Heart left ventricle (tissue), 16 donors: Measurements from ENCODE around the gene ARPC1B. TPM values are rescaled to one million over a fixed set of nuclear protein-coding genes. Genes with fewer than 3 reads are reported as not detected.
"Not testable (repeated sequence)": the region's sequence is repeated elsewhere in the genome, so short reads cannot be mapped to it uniquely, and the experiment has no call there.

Experiments
- ATAC-seq, 4 donors: fragments of 200-7000 bp; cut with Tn5 transposase; one replicate each; pipeline ENCODE4 v1.9.1; 2020 to 2022; ENCODE audit warnings: moderate library complexity in 4 of 4, mild to moderate bottlenecking in 3 of 4, moderate number of reproducible peaks in 1 of 4
- DNase-seq, 5 donors: peaks; one replicate each; pipeline ENCODE4 v3.0.0-alpha.2; 2020
- H3K27ac ChIP-seq, 12 donors: fragments of 200-600 bp; sonication (generic) in 4 of 12; one replicate each; pipeline versions ENCODE4 v1.5.0 to v1.8.0; 2016 to 2022; ENCODE audit warnings: mild to moderate bottlenecking in 2 of 12
- H3K27me3 ChIP-seq, 9 donors: fragments of 200-600 bp; sonication (generic) in 2 of 9; one replicate each; pipeline versions ENCODE4 v1.5.1 to v1.8.0; 2016 to 2022; ENCODE audit warnings: mild to moderate bottlenecking in 3 of 9
- H3K36me3 ChIP-seq, 9 donors: fragments of 200-600 bp; sonication (generic) in 2 of 9; one replicate each; pipeline versions ENCODE4 v1.5.0 to v1.8.0; 2018 to 2022; ENCODE audit warnings: mild to moderate bottlenecking in 2 of 9
- H3K4me1 ChIP-seq, 12 donors: fragments of 200-600 bp; sonication (generic) in 4 of 12; one replicate each; pipeline versions ENCODE4 v1.5.0 to v1.8.0; 2016 to 2022; ENCODE audit warnings: mild to moderate bottlenecking in 3 of 12
- H3K4me3 ChIP-seq, 12 donors: fragments of 200-600 bp; sonication (generic) in 4 of 12; one replicate each; pipeline versions ENCODE4 v1.5.0 to v1.8.0; 2017 to 2022; ENCODE audit warnings: mild to moderate bottlenecking in 9 of 12, moderate library complexity in 4 of 12
- H3K9me3 ChIP-seq, 12 donors: fragments of 200-600 bp; sonication (generic) in 4 of 12; one replicate each; pipeline versions ENCODE4 v1.5.0 to v1.8.0; 2016 to 2022; ENCODE audit warnings: mild to moderate bottlenecking in 1 of 12
- CTCF ChIP-seq, 12 donors: fragments of 200-600 bp; sonication (generic) in 4 of 12; IDR thresholded peaks; one replicate each; pipeline versions ENCODE4 v1.5.0 to v1.8.0; 2018 to 2022; ENCODE audit warnings: antibody characterized with exemption in 12 of 12, mild to moderate bottlenecking in 5 of 12
- POLR2A ChIP-seq, 2 donors: fragments of 450-650 bp; IDR thresholded peaks; one replicate each; pipeline ENCODE4 v1.6.1; 2017; ENCODE audit warnings: antibody characterized with exemption in 2 of 2, mild to moderate bottlenecking in 2 of 2, moderate library complexity in 2 of 2
- WGBS, 4 donors: extraction: QIAGEN DNeasy Blood & Tissue Kit in 2 of 4; methylation state at CpG; one replicate each; pipeline versions ENCODE4 v1.1.5 to v1.1.7; 2013 to 2018; 5-methylcytosine and 5-hydroxymethylcytosine counted together
- intact Hi-C, 10 donors: fragments of 100-400 bp; cut with DNase I; formaldehyde crosslinking; loops; one replicate each; pipeline versions ENCODE4 v1.11.1 to v1.14.2; 2022
- polyA plus RNA-seq, 2 donors: library from polyadenylated mRNA; stranded (reverse); fragments of 200-250 nt; gene quantifications; one replicate each; pipeline ENCODE4 v1.2.3, GENCODE V29; 2013
- total RNA-seq, 9 donors: library from RNA; depleted of rRNA in 2 of 9; stranded (reverse); fragments of >200 nt in 2 of 9; fragmentation: NEBNext Ultra II Directional in 3 of 9; extraction: Animal tissue kit (Norgen Biotek cat#: 25700) in 3 of 9; gene quantifications; one replicate each; pipeline versions ENCODE4 v1.1.0 to v1.2.4, GENCODE V29; 2016 to 2023
- donor health status: ischemic (EF 13 %, LVEDD 7.1; RV severe dilation, severe dysfunction).
- donor health status: healthy with polysubstance abuse.
- donor health status: DM: no; HTN: yes; CAD: no.
- donor health status: DM: no; HTN: no; CAD: no.
- donor health status: ischemic (EF 25% LVEDD 6.9; RV normal size, moderate dysfunction).
- donor health status: ischemic (EF 25% LVEDD 5.7; RV mildly dilated, moderate dysfunction).
- donor health status: healthy.
- donor health status: DM: yes; HTN: yes; CAD: no.
- donor health status: ischemic (EF 35%, LVEDD 5.7; RV mildly dilated, moderate dysfunction).
- donor health status: nonischemic (EF 11% LVEDD 7.7; RV severe dilation, severe dysfunction).
- donor health status: DM: yes; HTN: yes; CAD: no.
- donor health status: PGD.
- donor health status: ischemic (EF 29% LVEDD 5.4; RV normal size, mild dysfunction).
- donor health status: nonischemic (EF 23%, LVEDD 6.1; RV moderate dilation, normal function).

ARPC1B gene
- total and polyA plus RNA-seq, 11 donors, result 17.2 to 142 (median 37.1) TPM

- TF ChIP-seq POLR2A (IDR thresholded peaks at IDR 0.05) (no peak), CTCF (IDR thresholded peaks at IDR 0.05) (no peak)
- Histone ChIP-seq H3K36me3 (peaks cover 0 to 31% (median 15%) of the 10 kb centered on the region in 9 donors), H3K4me1 (peaks cover 0 to 48% (median 14%) of the 10 kb centered on the region in 12 donors), H3K27me3 (no peaks in the 10 kb centered on the region), H3K4me3 (peak overlapping the region; percentile 71 to 96 (median 90)), H3K27ac (peak overlapping the region in 11 of 12 donors; percentile 87 to 97 (median 94)), H3K9me3 (no peaks in the 10 kb centered on the region)
- DNase-seq (no peak), ATAC-seq (no peak)
- intact Hi-C loops, result loop anchor here in 4 of 10 donors (2.0 to 5.0 kb wide), 3 partner anchors 19 to 35 kb away; partner anchors contain the start of genes BUD31 (in 4 of the 4) and PDAP1 (in 4 of the 4)
- 90 to 92% (median 90%) methylated on average over 41 of the region's 41 CpGs for WGBS, 4 donors
Observed at GRCh38 chr7:99373091-99374066, 1.2 kb upstream of the ARPC1B start.

- Histone ChIP-seq H3K9me3 (no peaks in the 10 kb centered on the region), H3K4me3 (peak overlapping the region; percentile 71 to 96 (median 90)), H3K36me3 (peaks cover 0 to 24% (median 11%) of the 10 kb centered on the region in 9 donors), H3K4me1 (peaks cover 0 to 66% (median 28%) of the 10 kb centered on the region in 12 donors), H3K27me3 (no peaks in the 10 kb centered on the region), H3K27ac (peak overlapping the region; percentile 87 to 97 (median 94))
- intact Hi-C loops, result loop anchor here in 3 of 10 donors (2.0 kb wide), 2 partner anchors 18 to 34 kb away; partner anchors contain the start of genes BUD31 (in 3 of the 3) and PDAP1 (in 3 of the 3)
- peak; percentile 27 to 84 (median 76) for ATAC-seq
- DNase-seq, result peak; percentile 85 to 92 (median 86)
- no peak for TF ChIP-seq CTCF (IDR thresholded peaks at IDR 0.05)
- peak in 1 of 2 donors; percentile 48 for TF ChIP-seq POLR2A (IDR thresholded peaks at IDR 0.05)
- 5 to 31% (median 9%) methylated on average over 8 to 58 of the region's 58 CpGs for WGBS, 4 donors
Observed at GRCh38 chr7:99375070-99375807, 709 bp downstream of the ARPC1B start.

GRCh38 chr7:99379043-99379577, 4.6 kb downstream of the ARPC1B start:
- no peaks in the 10 kb centered on the region for H3K27me3 ChIP-seq
- ATAC-seq, result peak; percentile 66 to 86 (median 78)
- TF ChIP-seq POLR2A (IDR thresholded peaks at IDR 0.05) (no peak), CTCF (IDR thresholded peaks at IDR 0.05) (no peak)
- DNase-seq, result peak in 4 of 5 donors; percentile 76 to 79 (median 78)
- H3K27ac ChIP-seq, result peak overlapping the region; percentile 74 to 97 (median 83)
- WGBS, 4 donors, result 36 to 48% (median 40%) methylated on average over 7 of the region's 7 CpGs
- intact Hi-C loops, result loop anchor here in 1 of 10 donors (1.0 kb wide), 1 partner anchor 29 kb away; the partner anchor contains the start of genes BUD31 and PDAP1
- H3K4me3 ChIP-seq, result peak overlapping the region in 8 of 12 donors; percentile 4 to 57 (median 42)
- H3K9me3 ChIP-seq, result no peaks in the 10 kb centered on the region
- H3K36me3 ChIP-seq, result peaks cover 0 to 51% (median 11%) of the 10 kb centered on the region in 9 donors
- peaks cover 0 to 85% (median 40%) of the 10 kb centered on the region in 12 donors for H3K4me1 ChIP-seq

GRCh38 chr7:99379693-99380031, 5.1 kb downstream of the ARPC1B start:
- peak overlapping the region; percentile 74 to 97 (median 83) for H3K27ac ChIP-seq
- DNase-seq, H3K27me3 ChIP-seq, H3K9me3 ChIP-seq, ATAC-seq: not testable (repeated sequence)
- H3K4me1 ChIP-seq, result peaks cover 0 to 89% (median 39%) of the 10 kb centered on the region in 12 donors
- intact Hi-C loops, result loop anchor here in 1 of 10 donors (1.0 kb wide), 1 partner anchor 29 kb away; the partner anchor contains the start of genes BUD31 and PDAP1
- H3K4me3 ChIP-seq, result peak overlapping the region in 9 of 12 donors; percentile 4 to 57 (median 37)
- H3K36me3 ChIP-seq, result peaks cover 0 to 56% (median 11%) of the 10 kb centered on the region in 9 donors
- WGBS, 4 donors, result 44 to 67% (median 61%) methylated on average over 7 of the region's 7 CpGs
